Liver (tissue), 9 donors: Measurements from ENCODE around the gene CRYGD. TPM values are rescaled to one million over a fixed set of nuclear protein-coding genes. Genes with fewer than 3 reads are reported as not detected.
A peak's percentile ranks its signal among the peaks of the same experiment; 100 is the strongest.

Experiments
- DNase-seq: peaks from one replicate; pipeline ENCODE4 v3.0.0-alpha.2; 2017; ENCODE audit warnings: low spot score
- H3K27ac ChIP-seq, 2 donors: one replicate each; pipeline ENCODE4 v1.7.0; 2013; ENCODE audit warnings: inconsistent platforms in 2 of 2, low read length in 2 of 2, control low read depth in 1 of 2, low read depth in 1 of 2, mild to moderate bottlenecking in 1 of 2
- H3K27me3 ChIP-seq, 4 donors: one replicate each; pipeline versions ENCODE4 v1.6.1 to v1.7.0; 2013; ENCODE audit warnings: low read length in 3 of 4, inconsistent platforms in 1 of 4, mild to moderate bottlenecking in 1 of 4, moderate library complexity in 1 of 4; ENCODE audit not compliant: control insufficient read depth in 4 of 4, insufficient read depth in 4 of 4
- H3K36me3 ChIP-seq, 4 donors: one replicate each; pipeline versions ENCODE4 v1.6.1 to v1.7.0; 2013; ENCODE audit warnings: low read length in 3 of 4, mild to moderate bottlenecking in 3 of 4, low read depth in 1 of 4, moderate library complexity in 1 of 4; ENCODE audit not compliant: control insufficient read depth in 4 of 4, insufficient read depth in 3 of 4
- H3K4me1 ChIP-seq, 4 donors: one replicate each; pipeline versions ENCODE4 v1.6.1 to v1.7.0; 2013; ENCODE audit warnings: low read length in 3 of 4, mild to moderate bottlenecking in 3 of 4, moderate library complexity in 1 of 4; ENCODE audit not compliant: control insufficient read depth in 4 of 4, insufficient read depth in 4 of 4
- H3K4me3 ChIP-seq, 3 donors: one replicate each; pipeline versions ENCODE4 v1.6.1 to v1.7.0; 2013; ENCODE audit warnings: low read length in 3 of 3, control low read depth in 1 of 3, low read depth in 1 of 3, mild to moderate bottlenecking in 1 of 3
- H3K9ac ChIP-seq, 2 donors: one replicate each; pipeline ENCODE4 v1.7.0; 2013; ENCODE audit warnings: low read length in 2 of 2, mild to moderate bottlenecking in 2 of 2, moderate library complexity in 2 of 2, control low read depth in 1 of 2, low read depth in 1 of 2
- H3K9me3 ChIP-seq, 4 donors: one replicate each; pipeline versions ENCODE4 v1.6.1 to v1.7.0; 2013; ENCODE audit warnings: low read length in 3 of 4; ENCODE audit not compliant: control insufficient read depth in 4 of 4
- EGR1 ChIP-seq, 2 donors: IDR thresholded peaks; 2 replicates each; pipeline ENCODE4 v1.6.1; 2016 to 2018; ENCODE audit warnings: antibody characterized with exemption in 2 of 2, low read depth in 2 of 2
- FOXA1 ChIP-seq: IDR thresholded peaks from 2 replicates; pipeline ENCODE4 v1.6.1; 2016; ENCODE audit warnings: antibody characterized with exemption
- FOXA2 ChIP-seq: IDR thresholded peaks from 2 replicates; pipeline ENCODE4 v1.6.1; 2016; ENCODE audit warnings: antibody characterized with exemption
- GABPA ChIP-seq, 2 donors: IDR thresholded peaks in 1 of 2; conservative IDR thresholded peaks in 1 of 2; 2 replicates each; pipeline ENCODE4 v1.6.1; 2016; ENCODE audit warnings: antibody characterized with exemption in 2 of 2, mild to moderate bottlenecking in 1 of 2, moderate library complexity in 1 of 2
- HNF4A ChIP-seq, 2 donors: conservative IDR thresholded peaks; 2 replicates each; pipeline ENCODE4 v1.6.1; 2016; ENCODE audit warnings: antibody characterized with exemption in 2 of 2, mild to moderate bottlenecking in 2 of 2
- HNF4G ChIP-seq: IDR thresholded peaks from 2 replicates; pipeline ENCODE4 v1.6.1; 2016; ENCODE audit warnings: antibody characterized with exemption
- JUND ChIP-seq, 2 donors: IDR thresholded peaks; 2 replicates each; pipeline ENCODE4 v1.6.1; 2016; ENCODE audit warnings: antibody characterized with exemption in 2 of 2
- NR2F2 ChIP-seq: IDR thresholded peaks from 2 replicates; pipeline ENCODE4 v1.6.1; 2016; ENCODE audit warnings: antibody characterized with exemption
- RAD21 ChIP-seq, 2 donors: IDR thresholded peaks; 2 replicates each; pipeline ENCODE4 v1.6.1; 2016; ENCODE audit warnings: antibody characterized with exemption in 2 of 2, mild to moderate bottlenecking in 2 of 2
- RXRA ChIP-seq, 2 donors: IDR thresholded peaks; 2 replicates each; pipeline ENCODE4 v1.6.1; 2017 to 2018; ENCODE audit warnings: antibody characterized with exemption in 2 of 2, mild to moderate bottlenecking in 1 of 2
- SP1 ChIP-seq: IDR thresholded peaks from 2 replicates; pipeline ENCODE4 v1.6.1; 2018; ENCODE audit warnings: antibody characterized with exemption, mild to moderate bottlenecking
- TAF1 ChIP-seq: conservative IDR thresholded peaks from 2 replicates; pipeline ENCODE4 v1.6.1; 2016; ENCODE audit warnings: antibody characterized with exemption, mild to moderate bottlenecking
- YY1 ChIP-seq: IDR thresholded peaks from 2 replicates; pipeline ENCODE4 v1.6.1; 2016; ENCODE audit warnings: antibody characterized with exemption, mild to moderate bottlenecking
- WGBS: extraction: QIAGEN DNeasy Blood & Tissue Kit; methylation state at CpG from one replicate; pipeline ENCODE4 v1.1.7; 2013; 5-methylcytosine and 5-hydroxymethylcytosine counted together
- polyA plus RNA-seq, 2 donors: library from polyadenylated mRNA; stranded (reverse) in 1 of 2; unstranded in 1 of 2; fragments of 200-250 nt in 1 of 2; fragments of >200 nt in 1 of 2; fragmentation: Nextera tagmentation in 1 of 2; extraction: Ambion mirVana in 1 of 2; gene quantifications; one replicate each; pipeline versions ENCODE4 v1.2.1 to v1.2.3, GENCODE V29; 2013 to 2015
- total RNA-seq, 2 donors: library from RNA; depleted of rRNA; stranded (reverse); fragments of >200 nt; gene quantifications; one replicate each; pipeline ENCODE4 v1.2.3, GENCODE V29; 2014
- TF ChIP-seq, protein P1 (sequence below): IDR thresholded peaks from 2 replicates; pipeline ENCODE4 v1.6.1; 2016; ENCODE audit warnings: antibody characterized with exemption
- TF ChIP-seq, protein P2 (sequence below): fragments of 150-350 bp; IDR thresholded peaks from 2 replicates; pipeline ENCODE4 v1.5.1; 2017; ENCODE audit warnings: improper control_type of control experiment, low read depth, low read length; ENCODE audit not compliant: missing input control
- TF ChIP-seq, protein P3 (sequence below): IDR thresholded peaks from 2 replicates; pipeline ENCODE4 v1.6.1; 2016; ENCODE audit warnings: antibody characterized with exemption
- TF ChIP-seq, protein P4 (sequence below): IDR thresholded peaks from 2 replicates; pipeline ENCODE4 v1.6.1; 2016; ENCODE audit warnings: antibody characterized with exemption
- TF ChIP-seq, protein P5 (sequence below): IDR thresholded peaks from 2 replicates; pipeline ENCODE4 v1.6.1; 2016; ENCODE audit warnings: antibody characterized with exemption, mild to moderate bottlenecking
- donor health status: healthy.
- donor health status: healthy.
- donor health status: healthy.
- donor health status: healthy.
- donor health status: healthy.

CRYGD gene
- total and polyA plus RNA-seq, 4 donors = not detected

DNA sequence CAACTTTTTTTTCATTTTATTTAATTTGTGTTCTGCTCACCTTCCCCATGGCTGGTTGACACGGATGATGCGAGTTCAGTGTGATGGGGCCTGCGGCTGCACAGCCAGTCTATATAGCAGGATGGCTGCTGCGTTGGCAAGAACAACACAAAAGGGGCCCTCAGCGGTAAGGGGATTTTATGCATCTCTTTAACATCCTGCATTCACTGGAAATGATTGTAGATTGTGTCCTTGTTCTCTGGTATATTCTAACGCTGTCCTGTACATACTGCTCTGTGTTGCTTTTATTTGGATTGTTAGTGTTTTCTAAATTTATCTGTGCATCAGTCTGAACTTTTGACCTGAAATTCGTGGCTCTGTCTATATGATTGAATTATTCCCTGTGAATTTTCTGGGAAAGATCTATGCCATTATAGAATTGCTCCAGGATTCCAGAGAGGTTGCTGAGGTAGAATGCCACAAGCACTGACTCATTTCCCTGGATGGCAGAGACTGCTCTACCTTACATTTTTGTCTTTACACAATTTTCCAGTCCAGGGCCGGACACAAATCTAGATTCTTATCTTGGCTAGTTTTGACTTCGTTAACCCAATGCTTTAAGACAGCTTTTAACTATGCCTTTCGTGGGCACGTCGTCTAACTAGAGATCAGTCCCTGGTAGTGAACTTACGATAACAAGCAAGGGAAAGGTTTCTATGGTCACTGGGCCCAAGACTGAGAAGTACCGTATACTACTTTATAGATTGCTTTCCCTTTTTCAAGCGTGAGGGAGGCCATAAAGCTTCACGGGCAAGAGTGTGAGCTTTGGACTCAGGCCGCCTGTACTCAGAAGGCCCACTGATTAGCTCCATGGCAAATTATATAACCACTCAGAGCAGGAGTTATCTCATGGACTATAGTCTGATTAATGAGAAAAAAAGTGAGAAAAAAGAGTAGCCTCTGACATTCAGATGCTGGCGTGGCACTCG, 5.7 kb upstream of the CRYGD start, which contains the start of gene CRYGC:
Gene CRYGC, minus strand, starts transcription at position 85 of the 968 bp plus-strand sequence. Its CDS starts 36 bp downstream, at position 49.
- WGBS = 69% methylated on average over 19 of the region's 19 CpGs

DNA sequence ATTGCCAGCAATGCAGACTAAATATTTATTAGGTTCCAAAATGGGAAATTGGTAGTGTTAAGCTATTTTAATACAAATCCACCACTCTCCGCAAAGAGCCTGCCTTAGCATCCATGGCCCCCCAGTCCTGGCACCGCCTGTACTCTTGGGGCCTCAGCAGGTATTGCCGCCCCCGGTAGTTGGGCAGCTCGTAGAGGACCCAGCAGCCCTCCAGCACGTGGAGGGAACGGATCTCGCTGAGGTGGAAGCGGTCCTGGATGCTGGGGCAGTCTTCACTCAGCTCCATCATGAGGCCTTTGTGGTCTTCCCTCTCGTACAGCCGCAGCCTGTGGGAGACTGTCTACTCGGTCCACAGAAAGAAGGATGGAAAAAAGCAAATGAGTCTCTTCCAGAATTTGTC, 3.8 kb upstream of the CRYGD start:
- no peak overlapping the region for H3K9ac ChIP-seq
- H3K4me3 ChIP-seq = no peak overlapping the region
- DNase-seq = no peak
- peaks cover 0 to 3% (median 0%) of the 10 kb centered on the region in 4 donors for H3K27me3 ChIP-seq
- peaks cover 0 to 4% (median 0%) of the 10 kb centered on the region in 4 donors for H3K4me1 ChIP-seq
- WGBS = 95% methylated on average over 12 of the region's 12 CpGs
- no peak overlapping the region for H3K27ac ChIP-seq
- H3K36me3 ChIP-seq = no peaks in the 10 kb centered on the region
- no peaks in the 10 kb centered on the region for H3K9me3 ChIP-seq
- TF ChIP-seq HNF4G = no peak
- no peak for TF ChIP-seq NR2F2
- TF ChIP-seq HNF4A (conservative IDR thresholded peaks at IDR 0.05) = no peak
- TF ChIP-seq FOXA2 = no peak
- TF ChIP-seq, protein P1, sequence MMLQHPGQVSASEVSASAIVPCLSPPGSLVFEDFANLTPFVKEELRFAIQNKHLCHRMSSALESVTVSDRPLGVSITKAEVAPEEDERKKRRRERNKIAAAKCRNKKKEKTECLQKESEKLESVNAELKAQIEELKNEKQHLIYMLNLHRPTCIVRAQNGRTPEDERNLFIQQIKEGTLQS = no peak
- no peak for TF ChIP-seq RAD21 (IDR thresholded peaks at IDR 0.05)
- no peak for TF ChIP-seq TAF1
- no peak for TF ChIP-seq GABPA (IDR thresholded peaks at IDR 0.05 in 1 of 2, conservative IDR thresholded peaks at IDR 0.05 in 1 of 2)
- TF ChIP-seq, protein P2, sequence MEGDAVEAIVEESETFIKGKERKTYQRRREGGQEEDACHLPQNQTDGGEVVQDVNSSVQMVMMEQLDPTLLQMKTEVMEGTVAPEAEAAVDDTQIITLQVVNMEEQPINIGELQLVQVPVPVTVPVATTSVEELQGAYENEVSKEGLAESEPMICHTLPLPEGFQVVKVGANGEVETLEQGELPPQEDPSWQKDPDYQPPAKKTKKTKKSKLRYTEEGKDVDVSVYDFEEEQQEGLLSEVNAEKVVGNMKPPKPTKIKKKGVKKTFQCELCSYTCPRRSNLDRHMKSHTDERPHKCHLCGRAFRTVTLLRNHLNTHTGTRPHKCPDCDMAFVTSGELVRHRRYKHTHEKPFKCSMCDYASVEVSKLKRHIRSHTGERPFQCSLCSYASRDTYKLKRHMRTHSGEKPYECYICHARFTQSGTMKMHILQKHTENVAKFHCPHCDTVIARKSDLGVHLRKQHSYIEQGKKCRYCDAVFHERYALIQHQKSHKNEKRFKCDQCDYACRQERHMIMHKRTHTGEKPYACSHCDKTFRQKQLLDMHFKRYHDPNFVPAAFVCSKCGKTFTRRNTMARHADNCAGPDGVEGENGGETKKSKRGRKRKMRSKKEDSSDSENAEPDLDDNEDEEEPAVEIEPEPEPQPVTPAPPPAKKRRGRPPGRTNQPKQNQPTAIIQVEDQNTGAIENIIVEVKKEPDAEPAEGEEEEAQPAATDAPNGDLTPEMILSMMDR = no peak
- TF ChIP-seq, protein P3, sequence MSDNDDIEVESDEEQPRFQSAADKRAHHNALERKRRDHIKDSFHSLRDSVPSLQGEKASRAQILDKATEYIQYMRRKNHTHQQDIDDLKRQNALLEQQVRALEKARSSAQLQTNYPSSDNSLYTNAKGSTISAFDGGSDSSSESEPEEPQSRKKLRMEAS = no peak
- no peak for TF ChIP-seq RXRA (IDR thresholded peaks at IDR 0.05)
- no peak for TF ChIP-seq FOXA1
- TF ChIP-seq JUND (IDR thresholded peaks at IDR 0.05) = no peak
- no peak for TF ChIP-seq SP1
- TF ChIP-seq, protein P4, sequence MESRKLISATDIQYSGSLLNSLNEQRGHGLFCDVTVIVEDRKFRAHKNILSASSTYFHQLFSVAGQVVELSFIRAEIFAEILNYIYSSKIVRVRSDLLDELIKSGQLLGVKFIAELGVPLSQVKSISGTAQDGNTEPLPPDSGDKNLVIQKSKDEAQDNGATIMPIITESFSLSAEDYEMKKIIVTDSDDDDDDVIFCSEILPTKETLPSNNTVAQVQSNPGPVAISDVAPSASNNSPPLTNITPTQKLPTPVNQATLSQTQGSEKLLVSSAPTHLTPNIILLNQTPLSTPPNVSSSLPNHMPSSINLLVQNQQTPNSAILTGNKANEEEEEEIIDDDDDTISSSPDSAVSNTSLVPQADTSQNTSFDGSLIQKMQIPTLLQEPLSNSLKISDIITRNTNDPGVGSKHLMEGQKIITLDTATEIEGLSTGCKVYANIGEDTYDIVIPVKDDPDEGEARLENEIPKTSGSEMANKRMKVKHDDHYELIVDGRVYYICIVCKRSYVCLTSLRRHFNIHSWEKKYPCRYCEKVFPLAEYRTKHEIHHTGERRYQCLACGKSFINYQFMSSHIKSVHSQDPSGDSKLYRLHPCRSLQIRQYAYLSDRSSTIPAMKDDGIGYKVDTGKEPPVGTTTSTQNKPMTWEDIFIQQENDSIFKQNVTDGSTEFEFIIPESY = no peak
- TF ChIP-seq, protein P5, sequence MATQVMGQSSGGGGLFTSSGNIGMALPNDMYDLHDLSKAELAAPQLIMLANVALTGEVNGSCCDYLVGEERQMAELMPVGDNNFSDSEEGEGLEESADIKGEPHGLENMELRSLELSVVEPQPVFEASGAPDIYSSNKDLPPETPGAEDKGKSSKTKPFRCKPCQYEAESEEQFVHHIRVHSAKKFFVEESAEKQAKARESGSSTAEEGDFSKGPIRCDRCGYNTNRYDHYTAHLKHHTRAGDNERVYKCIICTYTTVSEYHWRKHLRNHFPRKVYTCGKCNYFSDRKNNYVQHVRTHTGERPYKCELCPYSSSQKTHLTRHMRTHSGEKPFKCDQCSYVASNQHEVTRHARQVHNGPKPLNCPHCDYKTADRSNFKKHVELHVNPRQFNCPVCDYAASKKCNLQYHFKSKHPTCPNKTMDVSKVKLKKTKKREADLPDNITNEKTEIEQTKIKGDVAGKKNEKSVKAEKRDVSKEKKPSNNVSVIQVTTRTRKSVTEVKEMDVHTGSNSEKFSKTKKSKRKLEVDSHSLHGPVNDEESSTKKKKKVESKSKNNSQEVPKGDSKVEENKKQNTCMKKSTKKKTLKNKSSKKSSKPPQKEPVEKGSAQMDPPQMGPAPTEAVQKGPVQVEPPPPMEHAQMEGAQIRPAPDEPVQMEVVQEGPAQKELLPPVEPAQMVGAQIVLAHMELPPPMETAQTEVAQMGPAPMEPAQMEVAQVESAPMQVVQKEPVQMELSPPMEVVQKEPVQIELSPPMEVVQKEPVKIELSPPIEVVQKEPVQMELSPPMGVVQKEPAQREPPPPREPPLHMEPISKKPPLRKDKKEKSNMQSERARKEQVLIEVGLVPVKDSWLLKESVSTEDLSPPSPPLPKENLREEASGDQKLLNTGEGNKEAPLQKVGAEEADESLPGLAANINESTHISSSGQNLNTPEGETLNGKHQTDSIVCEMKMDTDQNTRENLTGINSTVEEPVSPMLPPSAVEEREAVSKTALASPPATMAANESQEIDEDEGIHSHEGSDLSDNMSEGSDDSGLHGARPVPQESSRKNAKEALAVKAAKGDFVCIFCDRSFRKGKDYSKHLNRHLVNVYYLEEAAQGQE = no peak
- no peak for TF ChIP-seq EGR1 (IDR thresholded peaks at IDR 0.05; ENCODE audit: low read depth in 2 of 2)
- no peak for TF ChIP-seq YY1

More for the DNA sequence above, 5.7 kb upstream of the CRYGD start, which contains the start of gene CRYGC:
- no peak within 1 kb of the TSS for H3K9ac ChIP-seq
- no peaks in the 10 kb centered on the region for H3K27me3 ChIP-seq
- H3K4me3 ChIP-seq = no peak within 1 kb of the TSS
- TF ChIP-seq FOXA1 = no peak
- peak; percentile 18 to 34 for TF ChIP-seq HNF4A (conservative IDR thresholded peaks at IDR 0.05)
- H3K9me3 ChIP-seq = no peaks in the 10 kb centered on the region
- DNase-seq = no peak
- H3K4me1 ChIP-seq = no peaks in the 10 kb centered on the region
- H3K27ac ChIP-seq = no peak within 1 kb of the TSS
- H3K36me3 ChIP-seq = no peaks in the 10 kb centered on the region
